Panc1 (cell line): ENCODE results near the gene SERP1. TPM values are rescaled to one million over a fixed set of nuclear protein-coding genes. Genes with fewer than 3 reads are reported as not detected.

ENCODE experiments used
- ATAC-seq: fragments of 200-7000 bp; cut with Tn5 transposase; 2 replicates; pipeline ENCODE4 v1.9.1; 2020; ENCODE audit warnings: mild to moderate bottlenecking, moderate library complexity
- BruUV-seq: library from RNA; stranded (reverse); fragments of 400-500 nt; replicated peaks from 2 replicates; lab custom pipeline; 2021; lab: Mats Ljungman, UMichigan
- CTCF ChIA-PET: fragments of 300-600 bp; sonication (Branson Sonifier 250); formaldehyde crosslinking; loops from one replicate; lab custom pipeline; 2022; ENCODE audit warnings: antibody characterized with exemption; lab: Charles Lee
- POLR2A ChIA-PET: fragments of 300-600 bp; sonication (Branson Sonifier 250); formaldehyde crosslinking; loops from one replicate; lab custom pipeline; 2022; ENCODE audit warnings: antibody characterized with exemption; lab: Charles Lee
- DNase-seq: peaks from one replicate; pipeline ENCODE4 v3.0.0-alpha.2; 2010; ENCODE audit warnings: low read depth, low spot score
- H3K27ac ChIP-seq: 2 replicates; pipeline ENCODE4 v1.5.1; 2011; ENCODE audit warnings: mild to moderate bottlenecking, low read length, inconsistent platforms
- H3K27me3 ChIP-seq: fragments of 200-500 bp; sonication (Bioruptor generic); 2 replicates; pipeline ENCODE4 v1.6.0; 2014; ENCODE audit warnings: low read length, inconsistent platforms; ENCODE audit not compliant: control insufficient read depth, insufficient read depth
- H3K36me3 ChIP-seq: fragments of 200-500 bp; sonication (Bioruptor generic); 2 replicates; pipeline ENCODE4 v1.5.1; 2014; ENCODE audit warnings: inconsistent platforms, mild to moderate bottlenecking, low read length, moderate library complexity; ENCODE audit not compliant: control insufficient read depth, insufficient read depth
- H3K4me1 ChIP-seq: 2 replicates; pipeline ENCODE4 v1.5.1; 2011; ENCODE audit warnings: inconsistent platforms, mild to moderate bottlenecking, low read length, moderate library complexity; ENCODE audit not compliant: control insufficient read depth, insufficient read depth
- H3K4me3 ChIP-seq, 2 experiments: 2 replicates each; pipeline ENCODE4 v1.5.1; 2011 to 2012; ENCODE audit warnings: low read depth in 2 of 2, low read length in 2 of 2, mild to moderate bottlenecking in 2 of 2, inconsistent platforms in 1 of 2, moderate library complexity in 1 of 2
- H3K9me3 ChIP-seq: fragments of 200-500 bp; sonication (Bioruptor generic); 2 replicates; pipeline ENCODE4 v1.5.1; 2014; ENCODE audit warnings: low read depth, mild to moderate bottlenecking, inconsistent platforms, low read length, moderate library complexity; ENCODE audit not compliant: control insufficient read depth, insufficient read depth
- POLR2AphosphoS5 ChIP-seq: IDR thresholded peaks from 2 replicates; pipeline ENCODE4 v1.6.1; 2012; ENCODE audit warnings: mild to moderate bottlenecking, low read depth, low read length, moderate library complexity
- SIN3A ChIP-seq: IDR thresholded peaks from 2 replicates; pipeline ENCODE4 v1.6.1; 2012; ENCODE audit warnings: low read depth, mild to moderate bottlenecking, low read length, moderate library complexity, borderline replicate concordance; ENCODE audit not compliant: insufficient read depth
- TCF7L2 ChIP-seq: IDR thresholded peaks from 2 replicates; pipeline ENCODE4 v1.6.1; 2011; ENCODE audit warnings: mild to moderate bottlenecking, low read depth, low read length, inconsistent platforms
- in situ Hi-C: cut with HindIII; loops from 2 replicates; pipeline ENCODE4 v1.10.0; 2016; ENCODE audit warnings: low sequenced_read_pairs, low pct_unique_long_range_greater_than_20kb
- intact Hi-C: fragments of 100-400 bp; cut with micrococcal nuclease; formaldehyde crosslinking; loops from one replicate; pipeline ENCODE4 v1.10.0; 2022; ENCODE audit not compliant: unreplicated experiment
- total RNA-seq: library from RNA; stranded (reverse); gene quantifications from one replicate; pipeline ENCODE4 v1.2.1, GENCODE V29; 2021; ENCODE audit not compliant: unreplicated experiment
- TF ChIP-seq, protein P1 (sequence below), 2 experiments: IDR thresholded peaks; 2 replicates each; pipeline ENCODE4 v1.6.1; 2011 to 2012; ENCODE audit warnings: low read depth in 2 of 2, control low read depth in 1 of 2, low read length in 1 of 2, mild to moderate bottlenecking in 1 of 2, moderate library complexity in 1 of 2; ENCODE audit not compliant: insufficient read depth in 1 of 2
- TF ChIP-seq, protein P2 (sequence below): fragments of 450-650 bp; IDR thresholded peaks from 2 replicates; pipeline ENCODE4 v1.5.1; 2017; ENCODE audit warnings: mild to moderate bottlenecking

The SERP1 gene
- total RNA-seq, 1 experiment from 2014 or later, result 75.0 TPM

DNA sequence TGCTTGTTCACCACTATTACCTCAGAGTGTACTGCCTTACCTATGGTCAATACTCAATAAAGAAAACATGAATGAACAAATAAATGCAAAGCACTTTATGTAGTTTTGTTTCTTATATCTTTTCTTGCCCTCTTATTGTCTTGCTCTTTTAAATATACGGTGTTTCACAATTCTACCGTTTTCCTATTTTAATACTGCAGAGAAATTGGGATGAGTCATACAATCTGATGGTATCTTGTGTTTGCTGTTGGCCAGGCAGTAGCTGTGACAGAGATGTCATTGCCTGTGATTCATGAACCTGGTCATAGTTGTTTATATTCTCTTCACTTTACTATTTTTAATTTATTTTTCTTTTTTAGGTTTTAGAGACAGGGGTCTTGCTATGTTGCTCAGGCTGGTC is 48.3 kb downstream of the SERP1 start:
- no peak overlapping the region for H3K4me3 ChIP-seq
- H3K4me1 ChIP-seq, result peaks cover 18% of the 10 kb centered on the region
- ATAC-seq (peak; percentile 72), DNase-seq (no peak)
- TF ChIP-seq, protein P1, sequence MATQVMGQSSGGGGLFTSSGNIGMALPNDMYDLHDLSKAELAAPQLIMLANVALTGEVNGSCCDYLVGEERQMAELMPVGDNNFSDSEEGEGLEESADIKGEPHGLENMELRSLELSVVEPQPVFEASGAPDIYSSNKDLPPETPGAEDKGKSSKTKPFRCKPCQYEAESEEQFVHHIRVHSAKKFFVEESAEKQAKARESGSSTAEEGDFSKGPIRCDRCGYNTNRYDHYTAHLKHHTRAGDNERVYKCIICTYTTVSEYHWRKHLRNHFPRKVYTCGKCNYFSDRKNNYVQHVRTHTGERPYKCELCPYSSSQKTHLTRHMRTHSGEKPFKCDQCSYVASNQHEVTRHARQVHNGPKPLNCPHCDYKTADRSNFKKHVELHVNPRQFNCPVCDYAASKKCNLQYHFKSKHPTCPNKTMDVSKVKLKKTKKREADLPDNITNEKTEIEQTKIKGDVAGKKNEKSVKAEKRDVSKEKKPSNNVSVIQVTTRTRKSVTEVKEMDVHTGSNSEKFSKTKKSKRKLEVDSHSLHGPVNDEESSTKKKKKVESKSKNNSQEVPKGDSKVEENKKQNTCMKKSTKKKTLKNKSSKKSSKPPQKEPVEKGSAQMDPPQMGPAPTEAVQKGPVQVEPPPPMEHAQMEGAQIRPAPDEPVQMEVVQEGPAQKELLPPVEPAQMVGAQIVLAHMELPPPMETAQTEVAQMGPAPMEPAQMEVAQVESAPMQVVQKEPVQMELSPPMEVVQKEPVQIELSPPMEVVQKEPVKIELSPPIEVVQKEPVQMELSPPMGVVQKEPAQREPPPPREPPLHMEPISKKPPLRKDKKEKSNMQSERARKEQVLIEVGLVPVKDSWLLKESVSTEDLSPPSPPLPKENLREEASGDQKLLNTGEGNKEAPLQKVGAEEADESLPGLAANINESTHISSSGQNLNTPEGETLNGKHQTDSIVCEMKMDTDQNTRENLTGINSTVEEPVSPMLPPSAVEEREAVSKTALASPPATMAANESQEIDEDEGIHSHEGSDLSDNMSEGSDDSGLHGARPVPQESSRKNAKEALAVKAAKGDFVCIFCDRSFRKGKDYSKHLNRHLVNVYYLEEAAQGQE (IDR thresholded peaks at IDR 0.05; ENCODE audit: insufficient read depth in 1 of 2, low read depth in 2 of 2, low read length in 1 of 2), result no peak
- TF ChIP-seq, protein P2, sequence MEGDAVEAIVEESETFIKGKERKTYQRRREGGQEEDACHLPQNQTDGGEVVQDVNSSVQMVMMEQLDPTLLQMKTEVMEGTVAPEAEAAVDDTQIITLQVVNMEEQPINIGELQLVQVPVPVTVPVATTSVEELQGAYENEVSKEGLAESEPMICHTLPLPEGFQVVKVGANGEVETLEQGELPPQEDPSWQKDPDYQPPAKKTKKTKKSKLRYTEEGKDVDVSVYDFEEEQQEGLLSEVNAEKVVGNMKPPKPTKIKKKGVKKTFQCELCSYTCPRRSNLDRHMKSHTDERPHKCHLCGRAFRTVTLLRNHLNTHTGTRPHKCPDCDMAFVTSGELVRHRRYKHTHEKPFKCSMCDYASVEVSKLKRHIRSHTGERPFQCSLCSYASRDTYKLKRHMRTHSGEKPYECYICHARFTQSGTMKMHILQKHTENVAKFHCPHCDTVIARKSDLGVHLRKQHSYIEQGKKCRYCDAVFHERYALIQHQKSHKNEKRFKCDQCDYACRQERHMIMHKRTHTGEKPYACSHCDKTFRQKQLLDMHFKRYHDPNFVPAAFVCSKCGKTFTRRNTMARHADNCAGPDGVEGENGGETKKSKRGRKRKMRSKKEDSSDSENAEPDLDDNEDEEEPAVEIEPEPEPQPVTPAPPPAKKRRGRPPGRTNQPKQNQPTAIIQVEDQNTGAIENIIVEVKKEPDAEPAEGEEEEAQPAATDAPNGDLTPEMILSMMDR, result no peak
- TF ChIP-seq POLR2AphosphoS5 (no peak), TCF7L2 (no peak), SIN3A (no peak)
- intact Hi-C loops (loop anchor here (5.0 kb wide), 1 partner anchor 211 kb away; no protein-coding TSS in a partner anchor), in situ Hi-C loops (no loop called here)
- POLR2A ChIA-PET, result no interaction called here
- no peak overlapping the region for H3K27ac ChIP-seq
- no peaks in the 10 kb centered on the region for H3K27me3 ChIP-seq
- no TSS peak for BruUV-seq
- H3K9me3 ChIP-seq, result 0 out of 2 replicates have a peak, but pooled peaks cover 4% of the 10 kb centered on the region
- no peaks in the 10 kb centered on the region for H3K36me3 ChIP-seq
- CTCF ChIA-PET, result no interaction called here

DNA sequence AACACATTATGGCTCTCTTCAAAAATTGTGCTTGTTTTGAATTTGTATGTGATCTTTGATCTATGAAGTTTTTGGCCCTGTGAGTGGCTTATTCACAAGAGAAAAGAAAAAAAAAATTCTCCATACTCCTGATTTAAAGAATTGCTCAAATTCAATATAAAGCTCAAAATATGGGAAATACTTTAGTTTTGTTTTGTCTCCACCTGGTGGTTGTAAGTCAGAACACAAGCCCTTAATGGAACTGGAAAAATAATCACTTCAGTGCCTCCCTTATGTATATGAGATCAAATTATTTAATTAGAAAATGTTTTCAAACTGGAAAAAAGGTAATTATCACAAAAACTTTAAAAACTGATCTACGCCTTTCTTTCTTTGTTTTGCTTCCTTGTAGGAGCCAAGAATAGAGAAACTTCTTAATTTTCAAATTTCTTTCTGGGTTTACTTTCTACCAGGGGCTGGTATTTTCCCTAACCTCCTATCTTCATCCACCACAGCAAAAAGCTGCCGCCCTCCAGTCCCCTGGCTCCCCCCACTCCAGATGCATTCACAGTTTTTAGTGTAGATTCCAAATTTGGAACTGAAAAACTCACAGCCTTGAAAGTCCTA is 50.6 kb downstream of the SERP1 start:
- ChIA-PET CTCF (interaction anchor here (0.6 to 2.4 kb wide), 13 partner anchors 9 to 277 kb away, joined by 3 to 10 read pairs (median 4); partner anchors contain the start of gene TSC22D2), POLR2A (interaction anchor here (0.5 to 0.6 kb wide), 2 partner anchors 88 to 527 kb away, joined by 3 to 5 read pairs; no protein-coding TSS in a partner anchor)
- Histone ChIP-seq H3K4me3 (no peak overlapping the region), H3K27me3 (no peaks in the 10 kb centered on the region), H3K4me1 (peaks cover 18% of the 10 kb centered on the region), H3K36me3 (no peaks in the 10 kb centered on the region), H3K27ac (peak overlapping the region; percentile 71; the same call in 1 of the 2 replicates), H3K9me3 (no peaks in the 10 kb centered on the region)
- intact Hi-C loops, result loop anchor here (1.0 to 5.0 kb wide), 4 partner anchors 84 to 269 kb away; no protein-coding TSS in a partner anchor
- in situ Hi-C loops, result no loop called here
- peak; percentile 61 for DNase-seq
- BruUV-seq, result no TSS peak
- TF ChIP-seq, protein P2, result peak; percentile 76
- TF ChIP-seq POLR2AphosphoS5, result no peak
- peak; percentile 39; the same call in 1 of the 2 replicates for ATAC-seq
